HS-27A (cell line): Measurements from ENCODE around the gene TMEM203.

Experiments used
- DNase-seq: peaks from one replicate; pipeline ENCODE4 v3.0.0-alpha.2; 2012; ENCODE audit warnings: low read depth, missing footprints

The TMEM203 gene

DNA sequence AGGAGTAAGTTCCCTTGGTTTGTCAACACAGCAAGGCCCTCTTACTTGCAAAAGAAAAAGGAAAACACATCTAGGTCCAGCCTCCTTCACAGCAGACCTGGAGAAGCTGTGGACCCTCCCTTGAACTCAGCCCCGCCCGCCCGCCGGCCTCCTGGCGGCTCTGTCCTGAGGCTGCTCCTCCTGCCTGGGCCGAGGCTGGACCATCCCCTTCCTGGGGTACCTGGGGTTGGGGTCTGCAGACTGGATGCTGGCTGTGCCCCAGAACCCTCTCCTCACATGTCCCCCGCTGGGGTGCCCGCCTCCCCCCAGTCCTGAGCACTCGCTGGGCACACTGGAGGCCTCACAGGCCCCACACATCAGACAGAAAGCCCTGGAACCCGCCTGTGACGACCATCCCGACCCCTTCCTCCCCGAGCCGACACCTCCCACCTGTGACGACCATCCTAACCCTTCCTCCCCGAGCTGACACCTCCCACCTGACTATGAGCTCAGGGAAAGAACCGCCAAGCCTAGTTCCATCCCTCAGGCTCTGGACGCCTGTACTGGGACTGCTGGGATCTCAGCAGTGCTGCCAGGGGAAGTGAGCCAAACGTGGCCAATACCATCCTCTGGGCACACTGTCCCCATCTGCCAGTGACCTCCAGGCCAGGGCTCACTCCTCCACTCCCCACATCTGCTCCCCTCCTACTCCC, 26.4 kb downstream of the TMEM203 start:
- DNase-seq = no peak

DNA sequence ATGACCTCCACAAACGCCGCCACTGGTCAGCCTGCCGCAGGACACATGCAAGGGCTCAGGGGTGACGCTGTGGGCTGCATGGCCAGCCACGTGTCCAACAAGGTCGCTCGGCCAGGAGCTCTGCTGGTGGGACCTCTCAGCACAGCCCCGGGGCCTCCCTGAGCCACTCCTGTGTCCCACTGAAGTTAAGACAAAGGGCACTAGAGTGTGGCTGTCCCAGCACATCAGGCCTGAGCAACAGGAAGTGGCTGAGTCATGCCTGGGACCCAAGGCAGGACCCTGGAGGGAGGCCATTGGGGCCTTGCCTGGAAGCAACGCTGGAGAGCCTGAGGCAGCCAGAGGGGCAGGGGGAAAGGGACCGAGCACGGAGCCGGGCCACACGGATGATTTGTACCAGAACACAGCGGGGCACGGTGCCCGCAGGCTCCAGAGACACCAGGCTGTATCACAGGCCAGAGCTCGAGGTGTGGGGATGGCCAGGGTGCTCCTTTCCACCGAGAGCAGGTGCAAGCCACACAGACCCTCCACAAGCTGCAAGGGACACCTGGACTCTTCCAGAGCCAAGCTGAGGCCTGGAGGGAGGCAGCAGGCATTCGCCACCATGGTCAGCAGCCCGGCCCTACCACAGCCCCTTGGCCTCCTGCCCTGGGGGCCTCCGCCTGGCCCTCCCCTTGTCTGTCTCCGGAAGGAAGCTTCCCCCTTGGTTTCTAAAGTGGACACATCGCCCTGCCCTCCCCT, 27.1 kb downstream of the TMEM203 start:
- DNase-seq = no peak

DNA sequence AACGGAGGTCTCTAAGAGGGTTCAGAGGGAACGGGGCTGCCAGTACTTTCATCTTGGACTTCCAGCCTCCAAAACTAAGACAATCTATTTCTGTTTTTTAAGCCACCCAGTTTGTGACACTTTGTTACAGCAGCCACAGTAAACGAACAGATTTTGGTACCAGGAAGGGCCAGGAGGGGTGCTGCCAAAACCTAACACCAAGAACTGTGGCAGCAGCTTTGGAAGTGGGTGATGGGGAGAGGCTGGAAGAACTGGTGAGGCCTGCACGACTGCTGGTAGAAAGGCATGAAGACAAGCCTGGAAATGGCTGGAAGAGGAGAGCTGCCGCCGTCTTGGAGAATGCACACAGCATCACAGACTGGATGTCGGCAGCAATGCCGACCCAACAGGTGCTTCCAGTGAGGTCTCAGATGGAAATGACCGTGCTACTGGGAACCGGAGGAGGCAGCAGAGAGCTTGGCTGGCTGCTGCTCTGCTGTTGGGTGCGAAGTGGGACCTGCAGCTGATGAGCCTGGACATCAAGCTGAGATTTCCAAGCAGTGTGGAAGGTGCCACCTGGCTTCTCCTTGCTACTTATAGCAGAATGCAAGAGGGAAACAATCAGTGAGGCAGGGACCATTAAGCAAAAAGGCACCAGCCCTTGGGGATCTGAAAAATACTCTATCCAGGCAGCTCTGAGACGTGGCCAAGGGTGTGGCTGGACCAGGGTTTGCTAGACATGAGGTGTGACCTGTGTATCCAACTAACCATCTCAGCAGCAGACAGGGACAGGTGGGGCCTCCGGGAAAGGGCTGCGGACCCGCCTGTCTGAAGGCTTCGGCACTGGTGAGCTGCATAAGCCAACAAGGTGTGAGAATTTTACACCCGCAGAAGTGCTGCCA, 28.9 kb downstream of the TMEM203 start:
- DNase-seq = no peak

DNA sequence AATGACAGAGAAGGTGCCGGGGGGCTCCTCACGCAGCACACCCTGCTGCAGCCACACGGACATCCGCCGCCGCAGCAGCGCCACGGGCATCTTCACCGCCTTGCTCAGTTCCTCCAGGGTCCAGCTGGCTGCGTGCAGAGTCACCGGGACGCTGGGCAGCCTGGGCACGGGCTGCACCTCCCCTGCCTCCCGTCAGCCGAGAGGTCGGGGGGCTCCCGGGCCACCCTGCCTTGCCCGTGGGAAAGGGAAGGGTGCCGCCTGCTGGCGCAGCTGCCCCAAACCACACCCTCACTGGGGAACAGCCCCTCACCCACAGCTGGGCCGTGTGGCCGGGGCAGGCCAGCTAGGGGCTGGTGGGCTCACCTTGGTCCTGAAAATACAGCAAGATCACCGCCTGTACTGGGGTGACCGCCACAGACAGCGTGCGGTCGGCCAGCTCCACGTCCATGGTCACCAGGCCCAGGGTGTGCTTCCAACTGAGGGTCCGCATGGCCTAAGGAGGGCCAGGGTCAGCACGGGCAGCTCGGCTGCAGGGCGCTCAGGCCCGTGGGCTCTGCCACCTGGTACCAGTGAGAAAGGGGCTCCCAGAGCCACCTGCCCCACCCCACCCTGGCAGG, 30.0 kb downstream of the TMEM203 start:
- no peak for DNase-seq

DNA sequence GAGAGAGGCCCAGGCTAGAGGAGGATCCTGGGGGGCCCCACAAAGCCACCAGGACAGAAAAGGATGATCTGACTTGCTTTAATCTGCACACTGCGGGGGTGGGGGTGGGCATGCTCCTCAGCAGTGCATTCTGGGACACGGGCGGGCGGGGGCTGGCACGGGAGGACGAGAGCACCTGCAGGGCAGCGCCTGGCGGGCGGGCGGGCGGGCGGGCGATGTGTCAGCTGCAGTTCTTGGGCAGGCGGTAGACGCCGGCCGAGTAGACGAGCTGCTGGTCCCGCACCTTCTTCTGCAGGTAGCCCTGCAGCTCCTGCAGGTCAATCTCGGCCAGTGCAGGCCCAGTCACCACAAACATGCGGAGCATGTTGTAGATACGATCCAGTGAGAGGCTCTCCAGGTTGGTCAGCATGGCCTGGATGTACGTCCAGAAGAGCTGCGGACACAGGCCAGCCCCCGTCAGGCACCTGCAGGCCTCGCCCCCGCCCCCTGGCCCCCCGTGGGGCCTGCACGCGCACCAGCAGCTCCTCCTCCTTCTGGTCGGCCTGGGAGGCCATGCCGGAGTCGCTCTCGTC, 30.6 kb downstream of the TMEM203 start:
- DNase-seq = no peak

DNA sequence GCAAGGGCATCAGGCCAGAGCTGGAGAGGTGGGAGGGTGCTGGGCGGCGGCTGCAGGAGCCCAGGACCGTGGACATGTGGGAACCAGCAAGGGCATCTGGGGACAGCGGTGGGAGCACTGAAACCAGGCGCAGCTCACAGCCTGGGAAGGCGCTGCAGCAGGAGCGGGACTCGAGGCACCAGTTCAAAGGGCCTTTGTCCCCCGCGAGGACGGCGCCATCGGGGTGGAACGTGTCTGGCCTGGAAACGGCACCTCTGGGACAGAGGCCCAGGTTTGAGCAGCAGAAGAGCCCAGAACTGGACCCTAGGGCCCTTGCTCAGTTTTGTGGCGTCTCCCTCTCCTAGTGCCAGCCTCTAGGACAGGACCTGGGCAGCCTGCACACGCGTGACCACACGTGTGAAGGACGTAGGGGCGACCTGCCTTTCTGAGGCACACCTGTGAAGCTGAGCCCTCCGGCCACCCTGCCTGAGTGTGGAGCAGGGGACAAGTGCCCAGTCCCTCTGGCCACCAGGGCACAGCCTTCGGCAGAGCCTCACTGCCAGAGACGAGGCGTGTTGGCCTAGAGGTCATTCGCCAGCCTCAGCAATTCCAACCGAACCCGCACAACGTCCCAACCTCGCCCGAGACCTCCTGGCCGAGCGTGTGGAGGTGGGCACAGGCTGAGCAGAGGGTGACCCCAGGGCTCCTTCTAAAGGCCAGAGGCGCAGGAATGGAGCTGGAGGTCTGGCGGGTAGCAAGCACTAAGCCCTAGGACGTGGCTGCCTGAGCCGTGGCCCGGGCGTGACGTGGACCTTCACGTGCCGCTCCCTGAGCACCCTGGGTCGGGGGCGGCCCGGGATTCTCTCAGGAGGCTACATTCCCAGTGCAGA, 31.4 kb downstream of the TMEM203 start:
- no peak for DNase-seq

DNA sequence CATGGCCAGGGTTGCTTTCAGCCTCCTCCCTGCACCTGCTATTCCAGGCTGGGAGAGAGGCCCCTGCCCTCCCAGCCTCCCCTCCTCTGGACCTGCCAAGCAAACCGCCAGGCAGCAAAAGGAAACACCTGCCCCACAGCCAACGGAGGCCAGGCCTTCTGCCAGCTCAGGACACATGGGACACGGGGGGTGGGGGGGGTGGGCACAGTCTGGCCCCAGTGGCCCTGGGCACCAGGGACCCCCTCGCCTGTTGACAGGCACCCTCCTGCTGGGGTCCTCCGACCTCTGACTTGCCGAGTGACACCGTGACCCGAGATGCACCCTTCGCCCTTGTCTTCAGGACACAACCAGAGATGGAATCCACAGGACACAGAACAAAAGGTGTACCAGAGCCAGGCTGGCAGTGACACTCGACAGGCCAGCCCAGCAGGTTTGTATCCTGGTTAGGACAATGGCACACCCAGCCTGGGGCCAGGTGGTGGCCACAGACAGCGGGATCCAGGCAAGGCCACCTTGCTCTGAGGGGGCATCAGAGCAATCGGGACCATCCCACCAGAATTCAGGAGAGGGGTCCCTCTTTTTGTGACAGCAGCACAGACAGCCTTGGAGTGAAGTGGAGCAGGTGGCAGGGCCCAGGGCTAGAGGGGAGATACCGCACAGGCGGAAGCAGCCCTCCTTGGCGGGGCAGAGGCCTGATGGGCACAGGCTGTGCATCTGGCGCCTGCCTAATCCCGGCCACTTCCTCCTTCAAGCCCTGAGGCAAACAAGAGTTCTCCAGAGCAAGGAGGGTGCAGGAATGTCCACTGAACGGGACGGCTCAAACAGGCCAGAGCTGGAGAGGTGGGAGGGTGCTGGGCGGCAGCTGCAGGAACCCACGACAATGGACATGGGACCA, 32.3 kb downstream of the TMEM203 start:
- DNase-seq = no peak

DNA sequence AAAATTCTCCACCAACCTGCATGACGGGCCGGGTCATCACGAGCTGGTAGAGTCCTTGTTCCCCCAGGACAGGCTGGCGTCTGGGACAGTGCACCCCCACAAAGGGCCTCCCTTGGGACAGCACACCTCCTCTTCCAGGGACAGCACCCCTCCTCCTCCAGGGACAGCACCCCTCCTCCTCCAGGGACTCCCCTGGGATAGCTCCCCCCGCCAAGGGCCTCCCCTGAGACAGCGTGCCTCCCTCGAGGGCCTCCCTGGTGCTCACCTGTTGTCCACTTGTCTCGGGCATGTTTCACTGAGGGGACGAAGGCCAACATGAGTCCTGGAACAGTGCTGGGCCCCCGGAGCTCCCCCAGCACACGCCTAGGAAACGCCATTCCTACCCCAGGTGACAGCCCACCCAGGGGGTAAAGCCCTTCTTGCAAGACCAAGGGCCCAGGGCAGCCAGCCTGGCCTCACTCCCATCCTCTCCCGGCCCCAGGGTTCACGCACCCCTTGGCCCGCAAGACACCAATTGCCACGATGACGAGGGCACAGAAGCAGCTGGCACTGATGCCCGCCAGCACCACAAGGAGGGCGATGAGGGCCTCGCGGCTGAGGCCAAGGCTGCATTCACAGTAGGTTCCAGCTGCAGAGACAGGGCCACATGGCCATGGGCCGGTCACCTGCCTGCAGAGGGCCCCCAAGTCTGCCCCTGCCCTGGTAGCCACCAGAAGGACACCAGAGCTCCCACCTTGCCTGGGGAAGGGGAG, 34.1 kb downstream of the TMEM203 start:
- no peak for DNase-seq

DNA sequence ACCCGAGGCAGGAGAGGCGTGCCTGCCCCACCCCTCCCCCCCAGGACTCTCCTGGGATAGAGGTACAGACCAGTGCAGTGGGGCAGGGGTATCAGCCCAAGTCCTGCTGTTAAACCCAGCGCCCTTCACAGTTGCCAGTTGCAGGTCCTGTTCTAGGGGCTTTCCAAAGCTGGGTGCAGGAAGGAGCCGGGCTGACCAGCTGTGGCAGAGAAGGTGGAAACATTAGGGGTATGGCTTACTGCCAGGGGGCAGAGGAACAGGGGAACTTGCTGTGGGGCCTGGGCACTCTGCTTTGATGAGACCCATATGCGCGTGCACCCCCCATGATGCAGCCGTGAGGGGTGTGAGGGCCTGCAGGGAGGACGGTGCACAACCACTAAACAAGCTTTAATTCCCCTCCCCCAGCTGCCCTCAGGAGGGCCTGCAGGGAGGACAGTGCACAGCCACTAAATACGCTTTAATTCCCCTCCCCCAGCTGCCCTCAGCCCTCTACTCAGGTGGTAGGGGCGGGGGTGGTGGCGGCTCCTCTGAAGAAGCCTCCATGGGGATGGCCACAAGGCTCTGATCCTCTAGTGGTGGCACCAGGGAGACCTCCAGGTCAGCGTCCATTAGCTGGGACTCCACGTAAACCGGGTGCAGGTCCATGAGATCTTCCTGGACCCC, 34.8 kb downstream of the TMEM203 start:
- no peak for DNase-seq

DNA sequence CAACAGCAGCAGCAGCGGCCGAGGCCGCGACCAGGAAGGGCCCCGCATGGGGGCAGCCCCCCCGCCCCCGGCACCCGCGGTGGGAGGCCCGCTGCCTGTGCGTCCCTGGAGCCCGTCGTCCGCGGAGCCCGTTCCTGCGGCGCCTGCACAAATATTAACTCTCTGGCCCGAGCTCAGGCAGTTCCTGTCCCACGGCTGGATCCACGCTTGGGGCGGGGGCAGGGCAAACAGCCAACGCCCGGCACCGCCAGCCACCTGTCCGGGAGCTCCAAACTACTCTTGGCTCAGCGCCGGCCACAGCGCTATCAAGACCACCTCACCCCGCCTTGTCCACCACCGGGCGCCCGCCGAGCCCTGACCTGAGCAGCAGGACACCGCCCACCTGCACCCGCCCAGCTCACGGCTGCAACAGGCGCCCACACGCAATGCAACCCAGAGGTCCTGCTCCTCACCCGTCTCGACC, 35.5 kb downstream of the TMEM203 start, which contains the start of gene LRRC26:
TSS of gene LRRC26 (minus strand) at position 156 of the 463 bp plus-strand sequence. CDS start at position 48, 108 bp downstream.
- no peak for DNase-seq

DNA sequence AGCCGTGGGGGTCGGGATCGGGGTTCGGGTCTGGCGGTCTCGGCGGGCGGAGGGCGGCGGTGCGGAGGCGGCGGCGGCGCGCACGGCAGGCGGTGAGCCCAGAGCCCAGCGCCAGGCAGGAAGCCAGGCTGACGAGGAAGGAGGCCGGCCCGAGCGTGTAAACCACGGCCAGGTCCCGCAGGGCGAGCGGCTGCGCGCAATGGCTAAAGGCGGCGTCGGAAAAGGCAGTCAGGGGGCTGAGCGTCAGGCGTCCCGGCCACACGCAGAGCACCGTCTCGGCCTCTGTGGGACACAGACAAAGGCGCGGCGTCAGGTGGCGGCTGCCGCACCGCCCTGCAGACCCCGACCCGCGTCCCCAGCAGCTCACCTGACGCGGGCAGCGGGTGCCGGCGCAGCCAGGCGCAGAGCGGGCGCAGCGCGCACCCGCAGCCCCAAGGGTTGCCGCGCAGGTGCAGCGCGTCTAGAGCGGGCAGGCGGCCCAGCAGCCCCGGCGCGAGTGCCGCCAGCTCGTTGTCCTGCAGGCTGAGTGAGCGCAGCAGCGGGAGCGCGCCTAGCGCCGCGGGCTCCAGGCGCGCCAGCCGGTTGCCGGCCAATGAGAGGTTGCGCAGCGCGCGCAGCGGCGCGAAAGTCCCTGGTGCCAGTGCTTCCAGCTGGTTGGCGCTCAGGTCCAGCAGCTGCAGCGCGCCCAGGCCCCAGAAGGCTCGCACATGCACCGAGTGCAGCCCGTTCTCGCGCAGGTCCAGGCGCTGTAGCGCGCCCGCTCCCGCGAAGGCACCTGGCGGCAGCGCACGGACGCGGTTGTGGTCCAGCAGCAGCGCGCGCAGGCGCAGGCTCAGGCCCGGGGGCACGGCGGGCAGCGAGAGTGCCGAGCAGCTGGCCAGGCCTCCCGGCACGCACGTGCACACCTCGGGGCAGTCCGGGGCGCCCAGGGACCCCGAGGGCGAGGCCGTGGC, 36.3 kb downstream of the TMEM203 start:
- DNase-seq = no peak

DNA sequence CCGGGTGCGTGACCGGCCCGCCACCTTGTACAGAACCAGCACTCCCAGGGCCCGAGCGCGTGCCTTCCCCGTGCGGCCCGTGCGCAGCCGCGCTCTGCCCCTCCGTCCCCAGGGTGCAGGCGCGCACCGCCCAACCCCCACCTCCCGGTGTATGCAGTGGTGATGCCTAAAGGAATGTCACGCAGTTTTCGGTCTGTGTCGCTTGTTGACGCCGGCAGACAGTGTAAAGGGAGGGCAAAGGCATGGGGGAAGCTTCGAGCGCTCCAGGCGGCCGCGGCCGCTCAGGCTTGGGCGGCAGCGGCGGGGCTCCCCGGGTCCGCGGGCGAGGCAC, 36.9 kb downstream of the TMEM203 start:
- DNase-seq = no peak

DNA sequence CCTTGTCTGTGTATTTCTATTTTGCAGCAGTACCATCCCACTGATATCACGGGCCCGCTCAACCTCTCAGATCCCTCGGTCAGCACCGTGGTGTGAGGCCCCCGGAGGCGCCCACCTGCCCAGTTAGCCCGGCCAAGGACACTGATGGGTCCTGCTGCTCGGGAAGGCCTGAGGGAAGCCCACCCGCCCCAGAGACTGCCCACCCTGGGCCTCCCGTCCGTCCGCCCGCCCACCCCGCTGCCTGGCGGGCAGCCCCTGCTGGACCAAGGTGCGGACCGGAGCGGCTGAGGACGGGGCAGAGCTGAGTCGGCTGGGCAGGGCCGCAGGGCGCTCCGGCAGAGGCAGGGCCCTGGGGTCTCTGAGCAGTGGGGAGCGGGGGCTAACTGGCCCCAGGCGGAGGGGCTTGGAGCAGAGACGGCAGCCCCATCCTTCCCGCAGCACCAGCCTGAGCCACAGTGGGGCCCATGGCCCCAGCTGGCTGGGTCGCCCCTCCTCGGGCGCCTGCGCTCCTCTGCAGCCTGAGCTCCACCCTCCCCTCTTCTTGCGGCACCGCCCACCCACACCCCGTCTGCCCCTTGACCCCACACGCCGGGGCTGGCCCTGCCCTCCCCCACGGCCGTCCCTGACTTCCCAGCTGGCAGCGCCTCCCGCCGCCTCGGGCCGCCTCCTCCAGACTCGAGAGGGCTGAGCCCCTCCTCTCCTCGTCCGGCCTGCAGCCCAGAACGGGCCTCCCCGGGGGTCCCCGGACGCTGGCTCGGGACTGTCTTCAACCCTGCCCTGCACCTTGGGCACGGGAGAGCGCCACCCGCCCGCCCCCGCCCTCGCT, 37.5 kb downstream of the TMEM203 start:
- DNase-seq = no peak

DNA sequence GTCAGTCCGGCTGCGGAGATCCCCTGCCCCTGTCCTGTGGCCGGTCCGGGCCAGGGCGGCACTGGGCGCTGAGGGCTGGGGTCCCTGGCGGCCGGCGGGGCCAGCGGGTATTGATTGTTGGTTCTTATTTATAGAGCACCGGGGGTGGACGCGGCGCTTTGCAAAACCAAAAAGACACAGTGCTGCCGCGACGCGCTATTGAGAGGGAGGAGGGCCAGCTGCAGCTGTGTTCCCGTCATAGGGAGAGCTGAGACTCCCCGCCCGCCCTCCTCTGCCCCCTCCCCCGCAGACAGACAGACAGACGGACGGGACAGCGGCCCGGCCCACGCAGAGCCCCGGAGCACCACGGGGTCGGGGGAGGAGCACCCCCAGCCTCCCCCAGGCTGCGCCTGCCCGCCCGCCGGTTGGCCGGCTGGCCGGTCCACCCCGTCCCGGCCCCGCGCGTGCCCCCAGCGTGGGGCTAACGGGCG, 38.1 kb downstream of the TMEM203 start:
- no peak for DNase-seq

DNA sequence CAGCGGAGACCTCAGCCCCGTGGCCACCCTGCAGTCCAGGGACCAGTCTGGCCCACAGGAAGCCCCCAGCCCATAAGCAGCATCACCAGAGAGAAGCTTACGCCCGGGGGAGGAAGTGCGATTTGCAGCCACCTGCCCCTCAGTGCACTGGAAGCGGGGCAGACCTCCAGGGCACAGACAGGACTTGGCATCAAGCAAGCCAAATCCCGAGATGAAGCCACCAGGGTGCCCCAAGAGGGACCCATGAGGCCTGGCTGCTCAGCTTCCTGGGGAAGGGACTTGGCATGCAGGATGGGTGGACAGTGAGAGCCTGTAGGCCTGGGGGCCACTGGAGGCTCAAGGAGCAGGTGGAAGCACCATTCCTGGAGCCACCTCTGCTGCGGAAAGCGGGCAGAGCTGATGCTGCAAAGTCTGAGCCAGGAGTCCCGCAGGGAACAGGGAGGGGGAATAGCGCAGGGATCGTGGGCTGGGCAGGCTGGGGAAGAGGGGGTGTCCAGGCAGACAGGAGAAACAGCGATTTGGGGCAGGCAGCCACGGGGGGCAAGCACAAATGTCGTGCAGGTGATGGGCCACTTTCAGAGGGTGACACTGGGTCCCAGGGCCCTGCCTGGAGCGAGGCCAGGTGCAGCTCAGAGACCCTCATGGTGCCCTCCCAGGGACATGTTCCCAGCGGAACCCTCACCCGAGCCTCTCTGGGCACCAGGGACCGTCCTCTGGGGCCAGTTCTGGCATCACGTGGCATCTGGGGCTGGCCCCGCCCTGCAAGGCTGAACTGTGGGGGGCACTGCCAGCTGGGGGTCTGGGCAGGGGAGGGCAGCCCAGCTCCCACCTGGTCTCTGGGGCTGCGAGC, 38.8 kb downstream of the TMEM203 start:
- no peak for DNase-seq
